OCI-LY3 (cell line): ENCODE measurements around the gene GOLGA8S.

Experiments
- CTCF ChIP-seq: fragments of 200-600, 300-600 bp; sonication (generic); IDR thresholded peaks from 2 replicates; pipeline ENCODE4 v1.5.1; 2014; ENCODE audit warnings: antibody characterized with exemption, low read length, low read depth
- EZH2phosphoT487 ChIP-seq: fragments of 200-600 bp; shearing (Covaris generic); IDR thresholded peaks from 2 replicates; pipeline ENCODE4 v1.6.1; 2018; ENCODE audit warnings: antibody characterized with exemption, mixed run types, low read depth

DNA sequence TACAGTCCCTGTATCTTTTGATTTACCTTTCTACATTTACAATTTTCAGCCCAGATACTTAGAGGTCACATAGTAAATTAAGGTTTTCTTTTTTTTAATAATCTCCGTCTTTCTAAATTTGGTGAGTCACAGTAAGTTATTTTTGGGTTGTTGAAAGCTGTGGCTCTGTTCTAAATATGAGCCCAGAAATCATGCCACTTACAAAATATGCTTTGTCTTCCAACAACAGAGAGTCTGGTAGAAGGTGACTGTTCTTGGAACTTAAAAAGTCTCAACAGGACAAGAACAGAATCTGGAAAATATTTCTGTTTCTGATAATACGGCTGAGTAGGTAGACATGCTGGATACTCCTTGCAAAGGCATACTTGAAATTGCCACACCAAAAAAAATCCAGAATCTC, 16.0 kb downstream of the GOLGA8S start:
- TF ChIP-seq CTCF (no peak), EZH2phosphoT487 (no peak)
